Medulla oblongata (tissue), 1 donor: ENCODE results near the gene TMEM233.
A peak's percentile ranks its signal among the peaks of the same experiment; 100 is the strongest.
"Not testable (repeated sequence)": the region's sequence is repeated elsewhere in the genome, so short reads cannot be mapped to it uniquely, and the experiment has no call there.

Experiments used
- DNase-seq: peaks from one replicate; pipeline ENCODE4 v3.0.0-alpha.2; 2015; ENCODE audit errors: extremely low spot score

TMEM233 gene

GRCh38 chr12:119658166-119658565, 64.6 kb downstream of the TMEM233 start:
- DNase-seq, result not testable (repeated sequence)

DNA sequence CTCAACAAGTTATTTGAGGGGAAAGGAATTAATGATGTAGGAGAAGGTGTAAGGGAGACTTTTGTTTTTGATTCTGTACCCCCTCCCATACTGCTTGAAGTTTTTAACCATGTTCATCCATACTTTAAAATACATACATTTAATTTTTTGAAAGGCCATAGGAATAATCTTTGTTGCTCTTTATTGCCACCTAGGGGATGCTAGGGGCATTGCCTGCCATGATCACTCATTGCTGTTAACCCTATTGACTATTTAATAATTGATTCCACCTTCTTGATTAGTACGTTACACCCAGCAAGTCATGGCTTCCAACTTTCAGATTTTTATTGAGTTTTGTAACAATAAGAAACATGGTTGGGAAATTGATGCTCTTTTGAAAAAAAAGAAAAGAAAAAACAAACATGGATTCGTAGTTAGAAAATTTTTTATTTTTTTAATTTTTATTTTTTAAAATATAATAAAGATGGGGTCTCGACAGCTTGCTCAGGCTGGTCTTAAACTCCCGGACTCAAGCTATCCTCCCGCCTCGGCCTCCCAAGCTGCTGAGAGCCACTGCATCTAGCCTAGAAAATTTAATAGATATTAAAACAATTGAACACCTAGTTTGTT, 65.8 kb downstream of the TMEM233 start:
- no peak for DNase-seq

DNA sequence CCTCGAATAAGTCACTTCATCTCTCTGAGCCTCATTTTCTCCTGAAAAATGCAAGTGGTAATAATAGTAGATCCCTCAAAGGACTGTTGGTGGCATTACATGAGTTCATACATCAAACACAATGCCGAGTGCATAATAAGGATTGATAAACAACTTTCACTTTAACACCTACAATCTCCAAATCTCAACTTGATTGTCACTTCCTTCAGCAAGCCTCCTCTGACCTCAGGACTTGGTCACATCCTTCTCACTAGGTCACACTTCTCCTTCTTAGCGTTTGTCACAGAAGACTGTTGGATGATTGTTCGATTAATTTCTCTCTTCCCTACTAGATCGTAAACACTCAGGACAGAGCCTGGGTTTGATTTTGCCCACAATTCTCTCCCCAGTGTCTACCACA, 66.5 kb downstream of the TMEM233 start:
- no peak for DNase-seq

DNA sequence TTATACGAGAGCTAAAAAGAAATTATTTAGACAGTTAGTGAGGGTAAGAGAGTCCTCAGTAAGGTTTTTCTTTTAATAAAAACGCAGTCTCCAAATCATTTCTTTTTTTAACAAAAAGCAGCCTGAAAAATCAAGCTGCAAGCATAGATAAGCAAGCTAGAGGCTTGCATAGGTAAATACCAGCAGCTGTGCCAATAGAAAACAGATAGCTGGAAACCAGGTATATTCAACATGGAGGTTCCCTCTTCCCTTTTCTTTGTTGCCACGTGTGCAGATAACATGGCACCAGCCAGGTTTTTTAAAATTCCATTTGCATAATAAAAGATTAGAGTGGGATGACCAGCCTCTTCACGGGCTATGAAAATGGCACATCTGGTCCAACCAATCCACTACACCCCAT, 68.3 kb downstream of the TMEM233 start:
- DNase-seq, result no peak

- no peak for DNase-seq
These were observed 71.1 kb downstream of the TMEM233 start for GRCh38 chr12:119664642-119665041.

GRCh38 chr12:119665164-119665929, 71.8 kb downstream of the TMEM233 start:
- DNase-seq, result no peak

GRCh38 chr12:119666226-119666795, 72.7 kb downstream of the TMEM233 start:
- DNase-seq, result no peak

DNA sequence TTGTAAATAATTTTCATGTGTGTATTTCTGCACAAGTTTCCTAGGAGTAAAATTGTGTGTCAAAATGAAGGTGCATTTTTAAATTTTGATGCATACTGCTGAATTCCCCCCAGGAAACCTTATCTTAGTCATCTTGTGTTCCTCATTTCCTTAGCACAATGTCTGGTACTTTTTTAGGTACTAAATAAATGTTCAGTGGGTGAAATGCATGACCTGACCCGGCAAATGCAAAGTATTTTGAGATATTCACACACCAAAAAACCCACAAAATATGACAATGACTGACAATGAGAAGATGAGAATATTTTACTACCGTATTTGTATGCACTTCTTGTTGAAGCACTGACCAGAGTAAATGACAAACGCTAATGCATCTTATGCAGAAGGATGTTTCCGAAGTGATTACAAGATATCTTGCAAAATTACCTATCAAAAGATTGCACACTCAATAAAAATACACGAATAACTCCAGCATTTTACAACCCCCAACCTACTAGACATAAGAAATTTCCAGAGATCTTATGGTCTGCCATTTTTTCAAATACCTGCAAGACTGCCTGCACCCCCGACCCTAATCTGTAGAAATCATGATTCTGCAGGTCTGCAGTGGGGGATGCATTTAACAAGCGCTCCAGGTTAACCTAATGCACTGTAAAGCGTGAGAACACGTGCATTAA, 73.5 kb downstream of the TMEM233 start:
- DNase-seq, result no peak

GRCh38 chr12:119667577-119668323, 74.2 kb downstream of the TMEM233 start, which contains the start of gene PRKAB1:
TSS of gene PRKAB1 (plus strand) at chr12:119668133. CDS start at chr12:119668245, 112 bp downstream.
- peak; percentile 97 for DNase-seq

- DNase-seq, result no peak
These were observed 74.8 kb downstream of the TMEM233 start for GRCh38 chr12:119668324-119668841.

DNA sequence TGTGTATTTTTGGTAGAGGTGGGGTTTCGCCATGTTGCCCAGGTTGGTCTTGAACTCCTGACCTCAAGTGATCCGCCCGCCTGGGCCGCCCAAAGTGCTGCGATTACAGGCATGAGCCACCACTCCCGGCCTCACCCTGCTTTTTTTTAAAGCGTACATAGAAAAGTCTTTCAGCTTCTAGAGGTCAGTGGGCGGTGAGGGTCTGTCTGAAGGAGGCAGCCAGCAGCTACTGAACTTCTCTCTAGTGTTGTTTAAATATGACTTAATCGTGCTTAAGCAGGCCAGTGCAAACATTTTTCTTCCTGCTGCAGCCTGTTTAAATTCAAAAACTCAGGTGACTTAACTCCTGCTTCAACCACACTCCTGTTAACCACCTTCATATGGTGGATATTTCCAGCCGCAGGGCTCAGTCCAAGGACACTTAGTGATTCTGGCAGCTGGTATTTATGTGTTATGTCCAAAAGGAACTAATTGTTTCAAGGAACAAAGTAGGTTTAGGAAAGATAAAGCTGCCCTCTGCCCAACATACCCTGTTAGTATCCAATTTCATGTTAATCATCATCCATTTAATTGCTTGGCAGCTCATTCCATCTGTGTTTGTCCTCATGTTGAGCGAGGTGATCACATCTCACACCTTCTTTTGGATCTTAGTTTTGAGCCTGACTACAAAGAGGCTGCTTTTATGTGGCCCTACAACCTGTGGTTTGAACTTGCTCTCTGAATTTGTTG, 76.3 kb downstream of the TMEM233 start:
- DNase-seq, result no peak

DNA sequence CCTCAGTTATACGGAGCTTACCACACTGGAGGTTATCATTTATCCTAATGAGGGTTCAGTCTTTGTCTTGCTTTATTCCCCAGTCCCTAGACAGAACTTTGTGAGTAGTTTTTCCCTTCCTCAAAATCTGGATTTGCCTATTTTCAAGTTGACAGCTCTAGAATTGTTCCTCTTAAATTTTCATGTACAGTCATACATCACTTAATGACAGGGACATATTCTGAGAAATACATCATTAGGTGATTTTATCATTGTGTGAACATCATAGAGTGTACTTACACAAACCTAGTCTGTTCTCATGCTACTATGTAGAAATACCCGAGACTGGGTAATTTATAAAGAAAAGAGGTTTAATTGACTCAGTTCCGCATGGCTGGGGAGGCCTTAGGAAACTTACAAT, 77.5 kb downstream of the TMEM233 start:
- no peak for DNase-seq

GRCh38 chr12:119672194-119672593, 78.6 kb downstream of the TMEM233 start:
- no peak for DNase-seq

DNA sequence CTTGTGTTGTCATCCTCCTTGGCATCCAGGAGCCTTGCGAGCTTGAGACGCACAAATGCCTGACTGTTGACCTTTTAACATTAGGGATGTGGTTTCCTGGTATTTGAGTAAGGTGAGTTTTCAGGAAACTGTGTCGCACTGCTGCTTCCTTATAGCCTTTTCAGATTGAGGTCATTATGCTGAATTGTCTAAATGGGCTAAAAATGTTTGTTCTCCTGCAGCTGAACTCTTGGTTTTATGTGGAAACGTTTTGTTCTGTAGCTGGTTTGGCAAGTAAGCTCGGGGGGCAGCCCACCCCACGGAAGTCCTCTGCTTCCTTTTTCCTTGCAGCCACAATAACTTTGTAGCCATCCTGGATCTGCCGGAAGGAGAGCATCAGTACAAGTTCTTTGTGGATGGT, 80.1 kb downstream of the TMEM233 start:
- no peak for DNase-seq

GRCh38 chr12:119674560-119674959, 81.0 kb downstream of the TMEM233 start:
- no peak for DNase-seq

DNA sequence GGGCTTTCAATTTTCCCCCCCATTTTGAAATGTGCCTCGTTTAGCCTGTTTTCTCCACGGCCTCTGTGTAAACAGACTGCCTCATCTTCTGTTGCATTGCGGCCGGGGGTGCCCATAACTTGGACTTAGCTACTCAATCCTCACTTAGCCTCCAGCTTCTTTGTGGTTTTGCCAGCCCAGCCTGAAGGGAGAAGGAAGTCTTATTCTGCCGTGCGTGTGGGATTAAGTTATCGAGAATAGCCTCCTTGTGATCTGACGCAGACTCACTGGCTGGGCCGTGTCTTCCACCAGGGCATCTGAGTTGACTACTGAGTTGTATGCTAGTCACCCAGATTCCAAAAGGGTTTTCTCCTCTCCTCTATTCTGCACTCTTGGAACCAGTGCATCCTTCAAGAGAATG, 82.4 kb downstream of the TMEM233 start:
- DNase-seq, result no peak

GRCh38 chr12:119676573-119676972, 83.0 kb downstream of the TMEM233 start:
- no peak for DNase-seq

DNA sequence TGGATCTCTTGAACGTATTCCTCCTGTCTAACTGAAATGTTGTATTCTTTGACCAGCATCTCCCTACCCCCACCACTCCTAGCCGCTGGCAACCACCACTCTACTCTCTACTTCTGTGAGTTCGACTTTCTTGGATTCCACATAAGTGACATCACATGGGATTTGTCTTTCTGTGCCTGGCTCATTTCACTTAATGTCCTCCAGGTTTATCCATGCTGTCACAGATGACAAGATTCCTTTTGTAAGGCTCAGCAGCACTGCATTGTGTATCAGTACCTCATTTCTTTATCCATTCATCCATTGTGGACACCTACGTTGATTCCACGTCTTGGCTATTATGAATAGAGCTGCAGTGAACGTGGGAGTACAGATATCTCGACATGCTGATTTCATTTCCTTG, 84.9 kb downstream of the TMEM233 start:
- DNase-seq, result no peak

GRCh38 chr12:119679081-119679480, 85.5 kb downstream of the TMEM233 start:
- DNase-seq, result no peak

- no peak for DNase-seq
These were observed 85.9 kb downstream of the TMEM233 start for GRCh38 chr12:119679490-119679889.

DNA sequence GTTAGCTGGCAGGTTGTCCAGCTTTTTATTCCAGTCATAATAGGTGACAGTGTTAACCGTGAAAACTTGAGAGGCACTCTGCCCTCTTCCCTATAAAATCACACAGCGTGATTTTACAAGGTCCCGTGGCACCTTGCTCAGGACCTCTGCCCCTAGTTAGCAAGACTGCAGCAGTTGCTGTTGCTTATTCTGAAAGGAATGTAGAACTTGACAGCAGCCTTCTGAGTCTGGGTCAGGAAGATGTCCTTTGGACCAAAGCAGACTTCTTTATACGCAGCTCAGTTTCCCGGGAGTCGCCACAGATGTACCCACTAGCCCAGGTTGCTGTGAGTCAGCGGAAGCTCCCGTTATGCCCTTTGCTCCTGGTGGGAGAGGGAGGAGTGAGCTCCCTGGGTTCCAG, 87.5 kb downstream of the TMEM233 start:
- DNase-seq, result no peak
